ENCODE data around the gene DXO.

Gene DXO

GRCh38 chr6:31958741-31959739 lies 12.9 kb downstream of the DXO start, which contains the start of the genes NELFE and SKIC2:
NELFE (minus strand) TSS chr6:31958971; CDS start chr6:31958446, 525 bp downstream.
SKIC2 (plus strand) TSS chr6:31959175; CDS start chr6:31959193, 18 bp downstream.
- H4K20me1 ChIP-seq (ENCODE audit: insufficient read depth, low read length): no peaks in the 10 kb centered on the region
- peaks cover 35% of the 10 kb centered on the region for H3K4me1 ChIP-seq (ENCODE audit: insufficient read depth, low read length)
- TF ChIP-seq, protein P1, sequence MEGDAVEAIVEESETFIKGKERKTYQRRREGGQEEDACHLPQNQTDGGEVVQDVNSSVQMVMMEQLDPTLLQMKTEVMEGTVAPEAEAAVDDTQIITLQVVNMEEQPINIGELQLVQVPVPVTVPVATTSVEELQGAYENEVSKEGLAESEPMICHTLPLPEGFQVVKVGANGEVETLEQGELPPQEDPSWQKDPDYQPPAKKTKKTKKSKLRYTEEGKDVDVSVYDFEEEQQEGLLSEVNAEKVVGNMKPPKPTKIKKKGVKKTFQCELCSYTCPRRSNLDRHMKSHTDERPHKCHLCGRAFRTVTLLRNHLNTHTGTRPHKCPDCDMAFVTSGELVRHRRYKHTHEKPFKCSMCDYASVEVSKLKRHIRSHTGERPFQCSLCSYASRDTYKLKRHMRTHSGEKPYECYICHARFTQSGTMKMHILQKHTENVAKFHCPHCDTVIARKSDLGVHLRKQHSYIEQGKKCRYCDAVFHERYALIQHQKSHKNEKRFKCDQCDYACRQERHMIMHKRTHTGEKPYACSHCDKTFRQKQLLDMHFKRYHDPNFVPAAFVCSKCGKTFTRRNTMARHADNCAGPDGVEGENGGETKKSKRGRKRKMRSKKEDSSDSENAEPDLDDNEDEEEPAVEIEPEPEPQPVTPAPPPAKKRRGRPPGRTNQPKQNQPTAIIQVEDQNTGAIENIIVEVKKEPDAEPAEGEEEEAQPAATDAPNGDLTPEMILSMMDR (IDR thresholded peaks at IDR 0.05; ENCODE audit: borderline replicate concordance, extremely low read depth, low read length, poor library complexity, severe bottlenecking): no peak
- no peak for TF ChIP-seq EZH2 (IDR thresholded peaks at IDR 0.05; ENCODE audit: borderline replicate concordance, low read depth, low read length, severe bottlenecking)
- H3K36me3 ChIP-seq (ENCODE audit: insufficient read depth, low read length): peaks cover 67% of the 10 kb centered on the region
- peak within 1 kb of the TSS; percentile 86 for H3K4me3 ChIP-seq (ENCODE audit: low read depth in 1 of 2, low read length in 2 of 2)
- peak within 1 kb of the TSS; percentile 86 for H3K27ac ChIP-seq (ENCODE audit: low read length)
- H3K79me2 ChIP-seq (ENCODE audit: insufficient read depth, low read length): peaks cover 37% of the 10 kb centered on the region
- peak within 1 kb of the TSS; percentile 86 for H2AFZ ChIP-seq (ENCODE audit: low read depth, low read length)
- peak within 1 kb of the TSS; percentile 92 for H3K4me2 ChIP-seq (ENCODE audit: insufficient read depth, low read length)
- no peaks in the 10 kb centered on the region for H3K9me3 ChIP-seq (ENCODE audit: insufficient read depth, low read length, severe bottlenecking)
- DNase-seq: peak; percentile 99
- peak within 1 kb of the TSS; percentile 70 for H3K9ac ChIP-seq (ENCODE audit: low read depth, low read length)
- ATAC-seq (ENCODE audit: insufficient read depth, low read depth): peak; percentile 98
- H3K27me3 ChIP-seq (ENCODE audit: insufficient read depth, low read length, poor library complexity): no peaks in the 10 kb centered on the region

DNA sequence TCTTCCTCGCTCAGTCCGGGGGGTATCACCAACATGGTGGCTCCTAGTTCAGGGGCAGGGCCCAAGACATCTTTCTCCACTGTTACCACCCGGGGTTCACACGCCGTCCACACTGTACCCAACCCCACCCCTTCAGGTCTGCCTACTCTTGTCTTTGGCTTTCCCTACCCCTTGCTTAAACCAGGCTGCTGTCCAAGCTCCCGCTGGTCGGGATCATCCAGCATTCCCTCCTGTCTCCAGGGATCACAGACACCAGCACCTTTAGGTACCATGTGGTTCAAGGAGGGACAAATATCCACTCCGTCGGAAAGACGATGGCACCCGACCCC lies 13.6 kb downstream of the DXO start:
- Histone ChIP-seq H3K4me1 (ENCODE audit: insufficient read depth, low read length) (peaks cover 35% of the 10 kb centered on the region), H3K4me2 (ENCODE audit: insufficient read depth, low read length) (peak overlapping the region; percentile 92), H3K9ac (ENCODE audit: low read depth, low read length) (peak overlapping the region; percentile 70), H3K4me3 (ENCODE audit: low read depth in 1 of 2, low read length in 2 of 2) (peak overlapping the region; percentile 86), H3K9me3 (ENCODE audit: insufficient read depth, low read length, severe bottlenecking) (no peaks in the 10 kb centered on the region), H2AFZ (ENCODE audit: low read depth, low read length) (peak overlapping the region; percentile 86), H4K20me1 (ENCODE audit: insufficient read depth, low read length) (no peaks in the 10 kb centered on the region), H3K27ac (ENCODE audit: low read length) (peak overlapping the region; percentile 74), H3K79me2 (ENCODE audit: insufficient read depth, low read length) (peaks cover 37% of the 10 kb centered on the region), H3K36me3 (ENCODE audit: insufficient read depth, low read length) (peaks cover 67% of the 10 kb centered on the region), H3K27me3 (ENCODE audit: insufficient read depth, low read length, poor library complexity) (no peaks in the 10 kb centered on the region)
- ATAC-seq (ENCODE audit: insufficient read depth, low read depth): no peak
- DNase-seq: no peak
- TF ChIP-seq EZH2 (IDR thresholded peaks at IDR 0.05; ENCODE audit: borderline replicate concordance, low read depth, low read length, severe bottlenecking): no peak
- TF ChIP-seq, protein P1 (IDR thresholded peaks at IDR 0.05; ENCODE audit: borderline replicate concordance, extremely low read depth, low read length, poor library complexity, severe bottlenecking): no peak

GRCh38 chr6:31956796-31957195 lies 15.1 kb downstream of the DXO start:
- DNase-seq (no peak), ATAC-seq (ENCODE audit: insufficient read depth, low read depth) (no peak)
- Histone ChIP-seq H3K36me3 (ENCODE audit: insufficient read depth, low read length) (peaks cover 67% of the 10 kb centered on the region), H3K79me2 (ENCODE audit: insufficient read depth, low read length) (peaks cover 37% of the 10 kb centered on the region), H3K4me2 (ENCODE audit: insufficient read depth, low read length) (peak overlapping the region; percentile 92), H3K27me3 (ENCODE audit: insufficient read depth, low read length, poor library complexity) (no peaks in the 10 kb centered on the region), H2AFZ (ENCODE audit: low read depth, low read length) (no peak overlapping the region), H3K9ac (ENCODE audit: low read depth, low read length) (no peak overlapping the region), H3K27ac (ENCODE audit: low read length) (no peak overlapping the region), H4K20me1 (ENCODE audit: insufficient read depth, low read length) (no peaks in the 10 kb centered on the region), H3K9me3 (ENCODE audit: insufficient read depth, low read length, severe bottlenecking) (no peaks in the 10 kb centered on the region), H3K4me3 (ENCODE audit: low read depth in 1 of 2, low read length in 2 of 2) (no peak overlapping the region), H3K4me1 (ENCODE audit: insufficient read depth, low read length) (peaks cover 35% of the 10 kb centered on the region)
- TF ChIP-seq, protein P1 (IDR thresholded peaks at IDR 0.05; ENCODE audit: borderline replicate concordance, extremely low read depth, low read length, poor library complexity, severe bottlenecking): no peak
- no peak for TF ChIP-seq EZH2 (IDR thresholded peaks at IDR 0.05; ENCODE audit: borderline replicate concordance, low read depth, low read length, severe bottlenecking)
